ENCODE measurements around the gene ATXN2. TPM values are rescaled to one million over a fixed set of nuclear protein-coding genes. Genes with fewer than 3 reads are reported as not detected.

The ATXN2 gene
- total RNA-seq, 6 experiments from 2014 or later = 80.7 to 110 (median 91.9) TPM

GRCh38 chr12:111420494-111420893 lies 178.6 kb downstream of the ATXN2 start:
- H3K27ac Mint-ChIP-seq = peak overlapping the region; percentile 18; the same call in 1 of the 2 replicates
- no peaks in the 10 kb centered on the region for H3K9me3 Mint-ChIP-seq
- H3K4me1 Mint-ChIP-seq (ENCODE audit: low read depth) = peaks cover 19% of the 10 kb centered on the region
- peaks cover 16% of the 10 kb centered on the region for H3K36me3 Mint-ChIP-seq (ENCODE audit: low read depth)
- H3K27me3 Mint-ChIP-seq (ENCODE audit: insufficient read depth) = peaks cover 5% of the 10 kb centered on the region; the same call in 1 of the 2 replicates
- H3K4me3 Mint-ChIP-seq = no peak overlapping the region
- no peak for TF ChIP-seq CTCF (IDR thresholded peaks at IDR 0.05)
- no peak for DNase-seq

GRCh38 chr12:111419784-111420183 lies 179.3 kb downstream of the ATXN2 start:
- TF ChIP-seq CTCF (IDR thresholded peaks at IDR 0.05) = no peak
- DNase-seq = no peak
- Mint-ChIP-seq H3K4me1 (ENCODE audit: low read depth) (peaks cover 18% of the 10 kb centered on the region), H3K9me3 (no peaks in the 10 kb centered on the region), H3K36me3 (ENCODE audit: low read depth) (peaks cover 16% of the 10 kb centered on the region), H3K27me3 (ENCODE audit: insufficient read depth) (peaks cover 5% of the 10 kb centered on the region; the same call in 1 of the 2 replicates), H3K27ac (no peak overlapping the region; the same call in 1 of the 2 replicates), H3K4me3 (no peak overlapping the region)

GRCh38 chr12:111418594-111418880 lies 180.6 kb downstream of the ATXN2 start:
- no peak for DNase-seq
- H3K4me3 Mint-ChIP-seq = no peak overlapping the region
- TF ChIP-seq CTCF (IDR thresholded peaks at IDR 0.05) = no peak

GRCh38 chr12:111417784-111418593 lies 181.1 kb downstream of the ATXN2 start:
- Mint-ChIP-seq H3K4me1 (ENCODE audit: low read depth) (peaks cover 28% of the 10 kb centered on the region), H3K9me3 (no peaks in the 10 kb centered on the region), H3K4me3 (no peak overlapping the region), H3K27me3 (ENCODE audit: insufficient read depth) (peaks cover 5% of the 10 kb centered on the region), H3K36me3 (ENCODE audit: low read depth) (peaks cover 15% of the 10 kb centered on the region), H3K27ac (no peak overlapping the region)
- DNase-seq = no peak
- no peak for TF ChIP-seq CTCF (IDR thresholded peaks at IDR 0.05)

More at GRCh38 chr12:111418594-111418880, 180.6 kb downstream of the ATXN2 start:
- Mint-ChIP-seq H3K27ac (no peak overlapping the region), H3K36me3 (ENCODE audit: low read depth) (peaks cover 16% of the 10 kb centered on the region), H3K9me3 (no peaks in the 10 kb centered on the region), H3K4me1 (ENCODE audit: low read depth) (peaks cover 23% of the 10 kb centered on the region), H3K27me3 (ENCODE audit: insufficient read depth) (peaks cover 5% of the 10 kb centered on the region; the same call in 1 of the 2 replicates)

GRCh38 chr12:111417290-111417689 lies 181.8 kb downstream of the ATXN2 start:
- H3K27me3 Mint-ChIP-seq (ENCODE audit: insufficient read depth) = no peaks in the 10 kb centered on the region; the same call in 1 of the 2 replicates
- H3K27ac Mint-ChIP-seq = 0 out of 2 replicates have a peak overlapping the region, but pooled peaks have one; percentile 34
- H3K4me3 Mint-ChIP-seq = no peak overlapping the region
- no peaks in the 10 kb centered on the region for H3K9me3 Mint-ChIP-seq
- H3K4me1 Mint-ChIP-seq (ENCODE audit: low read depth) = peaks cover 35% of the 10 kb centered on the region
- DNase-seq = no peak
- TF ChIP-seq CTCF (IDR thresholded peaks at IDR 0.05) = no peak
- H3K36me3 Mint-ChIP-seq (ENCODE audit: low read depth) = peaks cover 11% of the 10 kb centered on the region

All from HFFc6 (cell line).